ENCODE data around the gene MBNL1.

GRCh38 chr3:152244517-152244888 is 24.2 kb upstream of the MBNL1 start:
- TF ChIP-seq, protein P1, sequence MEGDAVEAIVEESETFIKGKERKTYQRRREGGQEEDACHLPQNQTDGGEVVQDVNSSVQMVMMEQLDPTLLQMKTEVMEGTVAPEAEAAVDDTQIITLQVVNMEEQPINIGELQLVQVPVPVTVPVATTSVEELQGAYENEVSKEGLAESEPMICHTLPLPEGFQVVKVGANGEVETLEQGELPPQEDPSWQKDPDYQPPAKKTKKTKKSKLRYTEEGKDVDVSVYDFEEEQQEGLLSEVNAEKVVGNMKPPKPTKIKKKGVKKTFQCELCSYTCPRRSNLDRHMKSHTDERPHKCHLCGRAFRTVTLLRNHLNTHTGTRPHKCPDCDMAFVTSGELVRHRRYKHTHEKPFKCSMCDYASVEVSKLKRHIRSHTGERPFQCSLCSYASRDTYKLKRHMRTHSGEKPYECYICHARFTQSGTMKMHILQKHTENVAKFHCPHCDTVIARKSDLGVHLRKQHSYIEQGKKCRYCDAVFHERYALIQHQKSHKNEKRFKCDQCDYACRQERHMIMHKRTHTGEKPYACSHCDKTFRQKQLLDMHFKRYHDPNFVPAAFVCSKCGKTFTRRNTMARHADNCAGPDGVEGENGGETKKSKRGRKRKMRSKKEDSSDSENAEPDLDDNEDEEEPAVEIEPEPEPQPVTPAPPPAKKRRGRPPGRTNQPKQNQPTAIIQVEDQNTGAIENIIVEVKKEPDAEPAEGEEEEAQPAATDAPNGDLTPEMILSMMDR (IDR thresholded peaks at IDR 0.05; ENCODE audit: poor library complexity, severe bottlenecking): no peak
- no peak for TF ChIP-seq POLR2AphosphoS5 (IDR thresholded peaks at IDR 0.05)
- no peak for TF ChIP-seq EP300 (conservative IDR thresholded peaks at IDR 0.05; ENCODE audit: poor library complexity, severe bottlenecking)

All from neural cell (in vitro differentiated cells).